ENCODE data around the gene BEND5.

The BEND5 gene

GRCh38 chr1:48776393-48777218 is at the start of gene BEND5:
Gene BEND5, minus strand, starts transcription at chr1:48776891. Its CDS starts 60 bp downstream, at chr1:48776831.
- DNase-seq: peak; percentile 70 to 81 (median 75)

DNA sequence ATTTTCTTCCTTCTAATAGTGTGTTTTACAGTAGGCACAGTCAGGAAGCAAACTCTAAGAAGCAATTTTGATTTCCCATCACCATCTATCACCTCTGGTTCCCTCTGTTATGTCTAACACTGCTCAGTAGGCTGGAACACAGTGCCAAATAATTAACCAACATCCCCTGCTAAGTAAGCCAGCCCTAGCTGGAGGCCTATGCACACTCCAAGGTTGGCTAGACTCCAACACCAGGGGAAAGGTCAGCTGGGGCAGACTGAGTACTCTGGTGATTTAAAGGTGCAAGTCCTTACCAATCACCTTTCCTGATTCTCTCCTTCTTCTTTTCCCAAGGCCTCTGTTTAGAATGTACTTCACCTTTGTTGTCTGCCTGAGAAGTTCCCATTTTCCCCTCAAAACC is 46.5 kb upstream of the BEND5 start:
- no peak for DNase-seq

DNA sequence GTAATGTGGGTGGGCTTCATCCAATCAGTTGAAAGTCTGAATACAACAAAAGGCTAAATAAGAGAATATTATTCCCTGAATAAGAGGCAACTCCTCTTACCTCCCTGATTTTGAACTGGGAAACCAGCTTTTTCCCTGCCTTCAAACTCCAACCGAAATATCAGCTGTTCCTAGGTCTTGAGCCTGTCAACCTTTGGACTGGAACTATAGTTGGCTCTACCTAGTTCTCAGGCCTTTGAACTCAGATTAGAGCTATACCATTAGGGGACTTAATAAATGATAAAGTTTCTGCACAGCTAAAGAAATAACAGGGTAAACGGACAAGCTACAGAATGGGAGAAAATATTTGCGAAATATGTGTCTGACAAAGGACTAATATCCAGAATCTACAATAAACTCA is 43.8 kb upstream of the BEND5 start:
- no peak for DNase-seq

DNA sequence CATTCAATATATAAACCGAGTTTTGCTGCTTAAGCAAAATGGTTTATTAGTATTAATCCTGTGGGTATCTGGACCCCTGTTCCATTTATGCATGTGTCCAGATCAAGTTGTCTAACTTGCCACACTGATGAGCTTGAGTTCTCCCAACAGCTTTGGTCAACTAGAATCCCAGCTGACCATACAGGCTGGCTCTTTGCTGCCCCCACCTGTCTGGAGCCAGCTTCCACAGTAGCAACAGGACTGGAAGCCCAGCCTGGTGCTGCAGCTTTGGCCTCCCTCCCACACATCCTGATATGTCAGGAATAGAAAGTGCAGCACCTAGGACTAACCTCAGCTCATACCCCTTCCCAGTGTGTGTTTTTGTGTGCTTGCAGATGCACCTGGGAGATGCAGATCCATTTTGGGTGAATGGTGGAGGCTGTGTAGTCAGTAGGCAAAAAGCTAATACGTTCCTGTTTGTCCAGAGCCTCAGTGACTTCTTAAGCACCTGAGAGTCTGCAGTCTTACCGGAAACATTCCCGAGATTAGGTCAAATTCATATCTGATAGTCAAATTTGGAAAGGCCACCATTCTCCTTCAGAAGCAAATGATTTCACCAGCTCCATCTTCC is 40.9 kb upstream of the BEND5 start:
- no peak for DNase-seq

DNA sequence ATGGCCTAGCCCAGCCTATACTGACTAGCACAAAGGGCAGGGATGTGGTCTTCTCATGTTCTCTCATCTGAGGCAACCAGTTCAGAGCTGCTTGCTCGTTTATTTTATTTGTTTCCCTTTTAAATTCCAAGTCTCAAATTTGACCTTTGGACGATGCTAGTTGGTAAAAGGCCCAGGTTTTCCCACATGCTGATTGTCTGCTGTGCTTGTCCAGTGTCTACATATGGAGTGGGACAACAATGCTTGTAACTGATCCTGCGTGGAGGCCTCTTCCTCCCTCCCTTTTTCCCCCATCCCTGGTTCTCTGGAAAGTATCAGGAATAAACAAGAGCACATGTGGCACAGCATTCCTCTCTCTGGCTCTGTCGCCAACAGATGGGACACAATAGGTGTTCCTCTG is 34.0 kb upstream of the BEND5 start:
- DNase-seq: no peak

- DNase-seq: no peak
Measured at GRCh38 chr1:48808496-48808895, 31.8 kb upstream of the BEND5 start.

GRCh38 chr1:48807554-48808260 is 31.0 kb upstream of the BEND5 start:
- no peak for DNase-seq

- DNase-seq: no peak
Measured at GRCh38 chr1:48803474-48803873, 26.8 kb upstream of the BEND5 start.

DNA sequence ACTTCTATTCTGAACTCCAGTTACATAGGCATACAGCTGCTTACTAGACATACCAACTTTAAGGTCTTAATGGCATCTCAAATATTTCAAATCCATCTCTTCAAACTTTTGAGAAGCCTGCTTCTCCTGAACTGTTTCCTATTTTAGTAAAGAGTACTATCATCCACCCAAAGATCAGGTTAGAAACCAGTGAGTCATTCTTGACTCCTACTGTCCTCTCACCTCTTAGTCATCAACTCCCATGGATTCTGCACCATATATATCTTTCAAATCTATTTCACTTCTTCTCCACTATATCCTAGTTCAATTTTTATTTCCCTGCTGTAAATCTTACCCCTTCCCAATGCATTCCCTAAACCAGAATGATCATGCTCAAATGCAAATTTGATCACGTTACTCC is 18.1 kb upstream of the BEND5 start:
- no peak for DNase-seq

DNA sequence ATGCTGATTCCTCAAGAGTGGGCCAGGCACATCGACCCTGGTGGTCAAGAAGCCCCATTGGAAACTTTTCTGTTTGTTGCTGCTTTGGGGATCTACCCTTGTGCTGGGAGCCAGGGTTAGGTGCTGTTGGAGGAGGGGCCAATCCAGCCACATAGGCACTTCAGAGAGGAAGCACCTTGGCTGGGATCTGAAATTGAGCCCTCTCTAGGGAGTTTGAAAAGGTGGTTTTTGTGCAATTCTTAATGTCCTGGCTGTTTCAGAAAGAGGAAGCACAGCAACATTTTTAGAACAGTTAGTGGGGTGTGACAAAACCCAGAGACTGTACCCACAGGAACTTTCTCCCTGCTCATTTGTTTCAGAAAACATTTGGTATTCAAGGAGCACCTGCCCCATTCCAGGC is 17.2 kb upstream of the BEND5 start:
- DNase-seq: no peak

DNA sequence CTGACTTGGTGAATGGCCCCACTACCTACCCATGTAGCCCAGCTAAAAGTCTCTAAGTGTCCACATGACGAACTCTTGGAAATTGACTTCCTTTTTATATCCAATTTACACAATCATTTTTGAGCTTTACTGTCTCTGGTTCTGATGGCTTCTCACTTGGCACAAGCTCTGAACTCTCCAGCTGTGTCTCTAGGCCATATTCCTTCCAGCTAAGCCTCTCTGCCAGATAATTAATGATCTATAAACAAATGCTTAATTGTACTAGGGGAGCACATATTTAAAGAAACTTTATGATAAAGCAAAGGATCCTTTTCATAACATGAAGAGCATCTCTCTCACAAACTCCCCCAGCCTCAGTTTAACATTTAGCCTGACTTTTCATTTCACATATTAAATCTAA is 16.3 kb upstream of the BEND5 start:
- no peak for DNase-seq

GRCh38 chr1:48790397-48790796 is 13.7 kb upstream of the BEND5 start:
- no peak for DNase-seq

DNA sequence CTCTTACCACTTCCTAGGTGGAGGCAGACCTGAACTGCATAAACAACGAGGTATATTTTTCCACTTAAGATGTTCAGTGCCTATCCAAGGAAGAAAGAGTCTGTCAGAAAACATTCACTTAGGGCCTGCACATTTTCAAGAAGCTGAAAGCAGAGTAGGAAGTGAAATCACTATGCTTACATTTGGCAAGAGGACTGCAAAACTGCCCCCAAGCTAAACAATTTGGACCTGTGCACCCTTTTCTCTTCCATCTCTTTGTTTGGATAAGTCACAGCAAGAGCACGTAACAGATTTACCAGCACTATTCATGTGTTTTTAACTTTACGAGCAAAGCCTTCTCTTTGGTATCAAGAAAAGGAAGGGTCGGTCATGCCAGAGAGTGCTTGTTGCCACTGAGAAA is 13.2 kb upstream of the BEND5 start:
- DNase-seq: no peak

DNA sequence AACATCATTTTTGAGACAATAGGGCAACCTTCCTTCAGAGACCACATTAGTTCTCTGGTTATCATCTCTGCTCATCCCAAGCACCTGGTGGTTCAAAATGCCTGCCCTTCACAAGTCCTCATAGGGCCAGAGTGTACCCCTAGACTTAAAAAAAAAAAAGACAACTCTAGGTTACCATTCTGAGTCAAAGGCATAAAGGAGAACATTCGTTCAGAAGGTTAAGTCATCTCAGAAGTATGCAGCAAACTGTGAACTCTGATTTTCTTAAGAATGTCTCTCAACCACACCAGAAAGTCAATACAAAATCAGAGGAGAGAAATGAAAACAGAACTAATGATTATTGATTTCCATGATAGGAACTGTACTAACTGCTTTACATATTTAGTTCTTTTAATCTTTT is 9.2 kb upstream of the BEND5 start:
- DNase-seq: no peak

DNA sequence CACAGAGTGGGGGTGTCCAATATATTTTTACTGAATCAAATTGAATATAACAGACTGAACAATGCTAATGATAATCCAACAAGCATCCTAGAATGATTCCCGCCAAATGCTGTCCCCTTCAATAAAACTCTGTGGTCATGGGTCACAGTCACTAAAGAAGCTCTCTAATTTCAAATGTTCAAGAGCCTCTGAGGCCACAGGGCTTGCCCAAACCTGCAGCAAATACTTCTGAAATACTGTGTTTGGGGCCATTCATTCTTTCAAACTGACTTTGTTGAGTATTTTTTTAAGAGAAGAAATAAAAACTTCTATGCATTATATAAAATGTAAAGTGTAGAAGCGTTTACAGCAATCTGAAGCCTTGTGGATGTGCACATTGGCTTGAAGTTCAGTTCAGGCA is 7.6 kb upstream of the BEND5 start:
- DNase-seq: no peak

DNA sequence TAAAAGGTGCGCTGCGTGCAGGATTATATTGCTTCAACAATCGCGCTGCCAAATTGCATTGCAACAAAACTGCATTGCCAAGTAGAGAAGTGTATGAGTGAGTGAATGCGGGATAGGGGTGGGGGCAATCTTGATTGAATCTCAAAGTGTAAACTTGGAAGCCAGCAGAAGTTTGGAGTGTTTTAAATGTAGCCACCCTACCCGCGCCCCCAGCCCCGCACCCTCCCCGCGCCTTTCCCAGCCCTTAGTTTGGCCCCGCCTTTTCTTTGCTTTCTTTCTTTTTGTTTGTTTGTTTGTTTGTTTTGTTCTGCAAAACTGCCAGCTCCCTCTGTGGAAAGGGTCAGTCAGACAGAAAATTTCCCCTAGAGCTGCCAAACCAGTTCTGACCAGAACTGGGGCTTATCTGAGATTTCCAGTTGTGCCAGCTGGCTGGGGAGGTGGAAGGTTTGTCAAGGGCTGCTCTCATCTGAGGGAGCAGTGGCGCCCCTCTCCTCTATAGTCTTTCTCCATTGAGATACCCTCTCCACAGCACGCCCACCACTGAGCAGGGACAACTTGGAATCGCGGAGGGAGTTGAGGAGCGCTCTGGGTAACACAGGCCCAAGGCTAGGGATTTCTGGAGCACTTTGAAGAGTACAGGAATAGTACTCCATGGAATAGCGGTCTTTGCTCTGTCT is 666 bp upstream of the BEND5 start:
- no peak for DNase-seq

DNA sequence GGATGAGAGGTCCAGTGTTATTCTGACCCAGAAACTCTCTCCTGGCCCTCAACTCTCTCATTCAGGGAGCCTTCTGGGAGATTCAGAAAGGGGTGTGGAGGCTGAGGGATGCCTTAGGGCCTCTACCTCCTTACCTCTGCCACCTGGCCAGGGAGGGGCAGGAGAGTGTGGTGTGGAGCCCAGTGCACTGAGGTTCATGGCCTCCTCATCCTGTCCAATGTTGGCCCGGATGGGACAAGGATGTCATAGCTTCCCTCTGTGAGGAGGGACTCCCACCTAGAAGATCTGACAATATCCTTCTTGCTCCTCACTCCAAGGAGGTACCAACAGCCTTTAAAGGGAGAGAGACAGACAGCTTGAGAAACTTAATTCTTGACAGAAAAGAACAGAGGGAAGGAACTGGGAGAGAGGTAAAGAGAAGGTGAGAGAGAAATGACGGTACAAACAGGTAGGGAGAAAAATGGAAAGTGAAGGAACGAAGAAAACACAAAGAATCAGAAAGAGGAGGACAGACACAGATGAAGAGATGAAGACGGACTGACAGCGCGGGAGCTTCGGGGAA is 779 bp downstream of the BEND5 start:
- no peak for DNase-seq

GRCh38 chr1:48773133-48773532 is 3.6 kb downstream of the BEND5 start:
- no peak for DNase-seq

DNA sequence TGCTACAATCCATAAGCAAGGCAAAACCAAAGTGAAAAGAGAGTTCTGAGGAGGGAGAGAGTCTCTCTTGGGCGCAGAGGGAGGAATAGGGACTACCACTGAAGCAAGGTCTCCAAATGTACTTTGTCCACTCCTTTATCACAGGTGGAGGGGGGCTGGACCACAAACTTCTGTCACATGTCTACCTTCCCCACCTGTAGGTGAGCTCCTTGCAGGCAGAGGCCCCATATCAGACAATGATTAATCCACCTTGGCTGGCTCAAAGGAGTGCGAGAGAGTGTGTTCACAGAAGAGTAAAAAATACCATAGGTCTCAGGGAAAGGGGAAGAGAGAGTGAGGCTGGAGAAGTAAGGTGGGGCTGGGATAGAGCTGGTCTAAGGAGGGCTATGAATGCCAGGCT is 4.5 kb downstream of the BEND5 start:
- no peak for DNase-seq

GRCh38 chr1:48771561-48771960 is 5.1 kb downstream of the BEND5 start:
- DNase-seq: no peak

GRCh38 chr1:48767975-48768510 is 8.6 kb downstream of the BEND5 start:
- DNase-seq: no peak

- DNase-seq: no peak
Measured at GRCh38 chr1:48765335-48765734, 11.4 kb downstream of the BEND5 start.

- no peak for DNase-seq
Measured at GRCh38 chr1:48761986-48762385, 14.7 kb downstream of the BEND5 start.

All from stimulated activated naive CD4-positive, alpha-beta T cell (primary cell).